WTC11 (cell line): Measurements from ENCODE around the gene IFT122. TPM values are rescaled to one million over a fixed set of nuclear protein-coding genes. Genes with fewer than 3 reads are reported as not detected.

ENCODE experiments used
- ATAC-seq: fragments of 200-7000 bp; cut with Tn5 transposase; 2 replicates; pipeline ENCODE4 v1.10.0; 2021; ENCODE audit warnings: mild to moderate bottlenecking, moderate library complexity
- CTCF ChIA-PET: fragments of 300-600 bp; sonication (Branson Sonifier 250); formaldehyde crosslinking; loops from one replicate; lab custom pipeline; 2021; ENCODE audit warnings: antibody characterized with exemption; lab: Charles Lee
- POLR2A ChIA-PET: fragments of 350-600 bp; sonication (Branson Sonifier 250); formaldehyde crosslinking; loops from one replicate; lab custom pipeline; 2021; ENCODE audit warnings: antibody characterized with exemption; lab: Charles Lee
- DNase-seq: peaks from one replicate; pipeline ENCODE4 v3.0.0; 2021; ENCODE audit warnings: low spot score
- H3K27ac Mint-ChIP-seq: 2 replicates; pipeline ENCODE4 v1.8.0; 2021; ENCODE audit warnings: mixed read lengths
- H3K27me3 Mint-ChIP-seq: 2 replicates; pipeline ENCODE4 v1.8.0; 2021; ENCODE audit warnings: low read depth, mild to moderate bottlenecking, moderate library complexity, mixed read lengths
- H3K36me3 Mint-ChIP-seq: 2 replicates; pipeline ENCODE4 v1.8.0; 2021; ENCODE audit warnings: mixed read lengths
- H3K4me1 Mint-ChIP-seq: 2 replicates; pipeline ENCODE4 v1.8.0; 2022; ENCODE audit warnings: mixed read lengths
- H3K4me3 Mint-ChIP-seq: 2 replicates; pipeline ENCODE4 v1.8.0; 2021; ENCODE audit warnings: mild to moderate bottlenecking, moderate library complexity, mixed read lengths
- H3K9me3 Mint-ChIP-seq: 2 replicates; pipeline ENCODE4 v1.8.0; 2021; ENCODE audit warnings: mixed read lengths
- AFF4 ChIP-seq: sonication (generic); formaldehyde crosslinking; IDR thresholded peaks from 2 replicates; pipeline ENCODE4 v1.8.1; 2023; ENCODE audit warnings: mild to moderate bottlenecking, missing genetic modification reagents, borderline replicate concordance
- ARID4B ChIP-seq: sonication (generic); formaldehyde crosslinking; IDR thresholded peaks from 2 replicates; pipeline ENCODE4 v1.8.0; 2023; ENCODE audit warnings: missing genetic modification reagents, mild to moderate bottlenecking, borderline replicate concordance
- CBFB ChIP-seq: sonication (generic); formaldehyde crosslinking; IDR thresholded peaks from 2 replicates; pipeline ENCODE4 v1.8.1; 2022; ENCODE audit warnings: mild to moderate bottlenecking, low read depth, missing genetic modification reagents
- CDX4 ChIP-seq: fragments of 250-450 bp; sonication (Bioruptor Pico); IDR thresholded peaks from 2 replicates; pipeline ENCODE4 v1.9.0; 2021; ENCODE audit warnings: moderate library complexity, mild to moderate bottlenecking, inconsistent platforms, borderline replicate concordance
- E2F5 ChIP-seq: sonication (generic); formaldehyde crosslinking; IDR thresholded peaks from 2 replicates; pipeline ENCODE4 v1.8.1; 2022; ENCODE audit warnings: mild to moderate bottlenecking, moderate library complexity, missing genetic modification reagents
- ESRRA ChIP-seq: sonication (generic); formaldehyde crosslinking; IDR thresholded peaks from 2 replicates; pipeline ENCODE4 v1.8.1; 2022; ENCODE audit warnings: mild to moderate bottlenecking, missing genetic modification reagents, borderline replicate concordance
- ETV6 ChIP-seq: sonication (generic); formaldehyde crosslinking; IDR thresholded peaks from 2 replicates; pipeline ENCODE4 v1.8.1; 2022; ENCODE audit warnings: mild to moderate bottlenecking, missing genetic modification reagents
- GTF2I ChIP-seq: fragments of 250-450 bp; sonication (Bioruptor Pico); conservative IDR thresholded peaks from 2 replicates; pipeline ENCODE4 v1.4.0; 2021; ENCODE audit warnings: mild to moderate bottlenecking
- IRF2 ChIP-seq: sonication (generic); formaldehyde crosslinking; IDR thresholded peaks from 2 replicates; pipeline ENCODE4 v1.8.0; 2022; ENCODE audit warnings: low read depth, missing genetic modification reagents, borderline replicate concordance
- JUN ChIP-seq: sonication (generic); formaldehyde crosslinking; IDR thresholded peaks from 2 replicates; pipeline ENCODE4 v1.8.0; 2023; ENCODE audit warnings: mild to moderate bottlenecking, missing genetic modification reagents
- MYBL2 ChIP-seq: sonication (generic); formaldehyde crosslinking; IDR thresholded peaks from 2 replicates; pipeline ENCODE4 v1.8.1; 2023; ENCODE audit warnings: mild to moderate bottlenecking, moderate library complexity, missing genetic modification reagents
- NFYB ChIP-seq: sonication (generic); formaldehyde crosslinking; conservative IDR thresholded peaks from 2 replicates; pipeline ENCODE4 v1.8.0; 2022; ENCODE audit warnings: low read depth, missing genetic modification reagents
- NR3C1 ChIP-seq: sonication (generic); formaldehyde crosslinking; conservative IDR thresholded peaks from 2 replicates; pipeline ENCODE4 v1.8.1; 2023; ENCODE audit warnings: low read depth, mild to moderate bottlenecking, missing genetic modification reagents
- USF1 ChIP-seq: sonication (generic); formaldehyde crosslinking; IDR thresholded peaks from 2 replicates; pipeline ENCODE4 v1.8.0; 2022; ENCODE audit warnings: mild to moderate bottlenecking, missing genetic modification reagents
- ZNF219 ChIP-seq: sonication (generic); formaldehyde crosslinking; IDR thresholded peaks from 2 replicates; pipeline ENCODE4 v1.8.0; 2023; ENCODE audit warnings: missing genetic modification reagents, mild to moderate bottlenecking, borderline replicate concordance
- ZNF263 ChIP-seq: sonication (generic); formaldehyde crosslinking; IDR thresholded peaks from 2 replicates; pipeline ENCODE4 v1.8.1; 2022; ENCODE audit warnings: low read depth, mild to moderate bottlenecking, moderate library complexity, missing genetic modification reagents
- ZNF396 ChIP-seq: fragments of 250-450 bp; sonication (Bioruptor Pico); IDR thresholded peaks from 2 replicates; pipeline ENCODE4 v1.8.0; 2021; ENCODE audit warnings: mild to moderate bottlenecking, moderate library complexity, borderline replicate concordance
- ZNF532 ChIP-seq: fragments of 250-450 bp; sonication (Bioruptor Pico); IDR thresholded peaks from 2 replicates; pipeline ENCODE4 v1.9.0; 2021; ENCODE audit warnings: mild to moderate bottlenecking, borderline replicate concordance
- ZSCAN18 ChIP-seq: fragments of 250-450 bp; sonication (Bioruptor Pico); IDR thresholded peaks from 2 replicates; pipeline ENCODE4 v2.1.2; 2022; ENCODE audit warnings: mild to moderate bottlenecking, moderate library complexity
- total RNA-seq: library from RNA; stranded (reverse); gene quantifications from 3 replicates; pipeline ENCODE4 v1.2.3, GENCODE V29; 2021

The IFT122 gene
- total RNA-seq, 1 experiment from 2014 or later: 22.8 TPM

- TF ChIP-seq E2F5 (CRISPR knock-in tag): no peak
- TF ChIP-seq MYBL2 (CRISPR knock-in tag): no peak
- TF ChIP-seq, all 79 proteins: peak for 0
Measured at GRCh38 chr3:129475863-129476262, 35.8 kb downstream of the IFT122 start (continued).

GRCh38 chr3:129476586-129476985, 36.6 kb downstream of the IFT122 start:
- POLR2A ChIA-PET: no interaction called here
- Mint-ChIP-seq H3K27ac (no peak overlapping the region), H3K9me3 (no peaks in the 10 kb centered on the region), H3K4me1 (no peaks in the 10 kb centered on the region; the same call in 1 of the 2 replicates), H3K27me3 (no peaks in the 10 kb centered on the region), H3K36me3 (peaks cover 14% of the 10 kb centered on the region; the same call in 1 of the 2 replicates), H3K4me3 (no peak overlapping the region)
- ATAC-seq (no peak), DNase-seq (no peak)
- CTCF ChIA-PET: interaction anchor here (2.6 kb wide), 1 partner anchor 13 kb away, joined by 8 read pairs; no protein-coding TSS in a partner anchor
- TF ChIP-seq CDX4 (CRISPR knock-in tag) (no peak), ESRRA (no peak), NFYB (CRISPR knock-in tag) (no peak), NR3C1 (CRISPR knock-in tag) (no peak), ZSCAN18 (CRISPR knock-in tag) (no peak), USF1 (CRISPR knock-in tag) (no peak), JUN (no peak), AFF4 (CRISPR knock-in tag) (no peak), CBFB (no peak), ARID4B (CRISPR knock-in tag) (no peak), ZNF532 (CRISPR knock-in tag) (no peak), ZNF263 (CRISPR knock-in tag) (no peak), GTF2I (CRISPR knock-in tag) (no peak), ZNF396 (CRISPR knock-in tag) (no peak), ETV6 (no peak), IRF2 (CRISPR knock-in tag) (no peak), ZNF219 (CRISPR knock-in tag) (no peak)
